Neural cell (in vitro differentiated cells): ENCODE data around the gene MYO18B. TPM values are rescaled to one million over a fixed set of nuclear protein-coding genes. Genes with fewer than 3 reads are reported as not detected.
A peak's percentile ranks its signal among the peaks of the same experiment; 100 is the strongest.

Source experiments
- H2AFZ ChIP-seq: fragments of 200-600, 300-800 bp; sonication (generic), shearing (Covaris generic); 2 replicates; pipeline ENCODE4 v1.6.0; 2014; ENCODE audit warnings: low read depth, mild to moderate bottlenecking, antibody characterized with exemption, low read length, moderate library complexity
- H3F3A ChIP-seq: fragments of 200-600 bp; shearing (Covaris generic); 2 replicates; pipeline ENCODE4 v1.6.1; 2016; ENCODE audit warnings: mild to moderate bottlenecking, moderate library complexity, mixed read lengths, antibody characterized with exemption, low read length; ENCODE audit not compliant: insufficient read depth, poor library complexity, severe bottlenecking
- H3K27ac ChIP-seq: fragments of 200-600, 300-800 bp; sonication (generic), shearing (Covaris generic); 2 replicates; pipeline ENCODE4 v1.5.1; 2014; ENCODE audit warnings: mild to moderate bottlenecking, low read length, moderate library complexity
- H3K27me3 ChIP-seq: fragments of 300-800, 200-600 bp; sonication (generic), shearing (Covaris generic); 2 replicates; pipeline ENCODE4 v1.6.0; 2014; ENCODE audit warnings: mild to moderate bottlenecking, low read depth, low read length, moderate library complexity; ENCODE audit not compliant: insufficient read depth
- H3K36me3 ChIP-seq: fragments of 300-800, 200-600 bp; sonication (generic), shearing (Covaris generic); 2 replicates; pipeline ENCODE4 v1.5.1; 2014; ENCODE audit warnings: mild to moderate bottlenecking, antibody characterized with exemption, low read length, moderate library complexity; ENCODE audit not compliant: insufficient read depth
- H3K4me2 ChIP-seq: fragments of 300-800, 200-600 bp; sonication (generic), shearing (Covaris generic); 2 replicates; pipeline ENCODE4 v1.6.0; 2014; ENCODE audit warnings: mild to moderate bottlenecking, low read length
- H3K4me3 ChIP-seq: fragments of 300-800, 200-600 bp; sonication (generic), shearing (Covaris generic); 2 replicates; pipeline ENCODE4 v1.5.1; 2014; ENCODE audit warnings: mild to moderate bottlenecking, low read length, moderate library complexity
- H3K79me2 ChIP-seq: fragments of 200-600 bp; shearing (Covaris generic); replicated peaks from 2 replicates; pipeline ENCODE4 v1.6.0; 2014; ENCODE audit warnings: mild to moderate bottlenecking, low read length, moderate library complexity; ENCODE audit not compliant: insufficient read depth
- H3K9ac ChIP-seq: fragments of 300-800, 200-600 bp; sonication (generic), shearing (Covaris generic); 2 replicates; pipeline ENCODE4 v1.6.1; 2016; ENCODE audit warnings: mild to moderate bottlenecking, low read length, mixed read lengths
- H3K9me2 ChIP-seq: fragments of 200-600 bp; shearing (Covaris generic); 2 replicates; pipeline ENCODE4 v1.6.1; 2016; ENCODE audit warnings: mild to moderate bottlenecking, low read length, mixed read lengths; ENCODE audit not compliant: insufficient read depth
- H3K9me3 ChIP-seq: fragments of 200-600, 300-800 bp; sonication (generic), shearing (Covaris generic); 2 replicates; pipeline ENCODE4 v1.6.1; 2016; ENCODE audit warnings: mild to moderate bottlenecking, mixed run types, low read length, moderate library complexity, mixed read lengths
- H4K20me1 ChIP-seq: fragments of 200-600 bp; shearing (Covaris generic); 2 replicates; pipeline ENCODE4 v1.6.1; 2016; ENCODE audit warnings: mild to moderate bottlenecking, mixed run types; ENCODE audit not compliant: insufficient read depth
- EP300 ChIP-seq: fragments of 450-650 bp; conservative IDR thresholded peaks from 2 replicates; pipeline ENCODE4 v1.6.1; 2014; ENCODE audit warnings: antibody characterized with exemption, mild to moderate bottlenecking, moderate library complexity; ENCODE audit not compliant: poor library complexity, severe bottlenecking
- EZH2 ChIP-seq: fragments of 200-600, 300-800 bp; shearing (Covaris generic), sonication (generic); IDR thresholded peaks from 2 replicates; pipeline ENCODE4 v1.6.1; 2014; ENCODE audit warnings: antibody characterized with exemption, low read length, borderline replicate concordance, mild to moderate bottlenecking; ENCODE audit not compliant: insufficient read depth, poor library complexity, severe bottlenecking
- MXI1 ChIP-seq: fragments of 450-650 bp; conservative IDR thresholded peaks from 2 replicates; pipeline ENCODE4 v1.6.1; 2014; ENCODE audit warnings: antibody characterized with exemption, mild to moderate bottlenecking; ENCODE audit not compliant: poor library complexity, severe bottlenecking
- POLR2AphosphoS5 ChIP-seq: IDR thresholded peaks from 2 replicates; pipeline ENCODE4 v1.6.1; 2012
- RAD21 ChIP-seq: fragments of 450-650 bp; conservative IDR thresholded peaks from 2 replicates; pipeline ENCODE4 v1.6.1; 2014; ENCODE audit warnings: antibody characterized with exemption, mild to moderate bottlenecking, moderate library complexity
- SMC3 ChIP-seq: fragments of 450-650 bp; conservative IDR thresholded peaks from 2 replicates; pipeline ENCODE4 v1.6.1; 2014; ENCODE audit warnings: antibody characterized with exemption, mild to moderate bottlenecking, moderate library complexity; ENCODE audit not compliant: poor library complexity
- TAF1 ChIP-seq: IDR thresholded peaks from 2 replicates; pipeline ENCODE4 v1.6.1; 2012; ENCODE audit warnings: low read depth
- polyA plus RNA-seq: library from polyadenylated mRNA; depleted of rRNA; stranded (reverse); fragments of >200 nt; gene quantifications from 2 replicates; pipeline ENCODE4 v1.2.3, GENCODE V29; 2014
- TF ChIP-seq, protein P1 (sequence below): IDR thresholded peaks from 2 replicates; pipeline ENCODE4 v1.6.1; 2012; ENCODE audit warnings: borderline replicate concordance
- TF ChIP-seq, protein P2 (sequence below): fragments of 450-650 bp; IDR thresholded peaks from 2 replicates; pipeline ENCODE4 v1.5.1; 2014; ENCODE audit warnings: antibody characterized with exemption, mild to moderate bottlenecking, moderate library complexity; ENCODE audit not compliant: poor library complexity, severe bottlenecking

MYO18B gene
- polyA plus RNA-seq, 1 donor from 2014 or later = 0.71 TPM

DNA sequence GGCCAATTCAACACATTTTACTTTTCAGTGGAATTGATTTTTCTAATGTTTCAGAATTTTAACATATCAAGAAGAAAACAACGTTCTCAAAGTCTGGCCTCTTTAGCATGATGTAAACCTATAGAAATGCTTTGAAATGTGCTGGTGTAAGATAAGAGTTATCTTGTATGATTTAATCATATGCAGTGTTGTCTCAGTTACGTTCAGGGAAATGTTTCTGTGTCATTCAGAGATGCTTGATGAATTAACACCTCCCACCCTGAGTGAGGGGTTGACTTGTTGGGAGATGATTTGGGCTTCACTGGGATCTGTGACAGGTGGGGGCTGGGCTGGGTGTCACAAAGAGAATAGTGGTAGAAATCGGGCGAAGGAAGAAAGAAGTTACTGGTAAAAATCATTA lies 15.7 kb upstream of the MYO18B start:
- Histone ChIP-seq H2AFZ (no peak overlapping the region), H3K4me2 (no peak overlapping the region), H3K27ac (no peak overlapping the region), H3K36me3 (no peaks in the 10 kb centered on the region), H3K79me2 (no peaks in the 10 kb centered on the region), H3K27me3 (no peaks in the 10 kb centered on the region), H3K9ac (no peak overlapping the region), H3K9me3 (no peaks in the 10 kb centered on the region), H4K20me1 (no peaks in the 10 kb centered on the region), H3K9me2 (no peaks in the 10 kb centered on the region), H3F3A (no peaks in the 10 kb centered on the region), H3K4me3 (no peak overlapping the region)
- no peak for TF ChIP-seq RAD21
- TF ChIP-seq MXI1 = no peak
- TF ChIP-seq TAF1 = no peak
- TF ChIP-seq, protein P1, sequence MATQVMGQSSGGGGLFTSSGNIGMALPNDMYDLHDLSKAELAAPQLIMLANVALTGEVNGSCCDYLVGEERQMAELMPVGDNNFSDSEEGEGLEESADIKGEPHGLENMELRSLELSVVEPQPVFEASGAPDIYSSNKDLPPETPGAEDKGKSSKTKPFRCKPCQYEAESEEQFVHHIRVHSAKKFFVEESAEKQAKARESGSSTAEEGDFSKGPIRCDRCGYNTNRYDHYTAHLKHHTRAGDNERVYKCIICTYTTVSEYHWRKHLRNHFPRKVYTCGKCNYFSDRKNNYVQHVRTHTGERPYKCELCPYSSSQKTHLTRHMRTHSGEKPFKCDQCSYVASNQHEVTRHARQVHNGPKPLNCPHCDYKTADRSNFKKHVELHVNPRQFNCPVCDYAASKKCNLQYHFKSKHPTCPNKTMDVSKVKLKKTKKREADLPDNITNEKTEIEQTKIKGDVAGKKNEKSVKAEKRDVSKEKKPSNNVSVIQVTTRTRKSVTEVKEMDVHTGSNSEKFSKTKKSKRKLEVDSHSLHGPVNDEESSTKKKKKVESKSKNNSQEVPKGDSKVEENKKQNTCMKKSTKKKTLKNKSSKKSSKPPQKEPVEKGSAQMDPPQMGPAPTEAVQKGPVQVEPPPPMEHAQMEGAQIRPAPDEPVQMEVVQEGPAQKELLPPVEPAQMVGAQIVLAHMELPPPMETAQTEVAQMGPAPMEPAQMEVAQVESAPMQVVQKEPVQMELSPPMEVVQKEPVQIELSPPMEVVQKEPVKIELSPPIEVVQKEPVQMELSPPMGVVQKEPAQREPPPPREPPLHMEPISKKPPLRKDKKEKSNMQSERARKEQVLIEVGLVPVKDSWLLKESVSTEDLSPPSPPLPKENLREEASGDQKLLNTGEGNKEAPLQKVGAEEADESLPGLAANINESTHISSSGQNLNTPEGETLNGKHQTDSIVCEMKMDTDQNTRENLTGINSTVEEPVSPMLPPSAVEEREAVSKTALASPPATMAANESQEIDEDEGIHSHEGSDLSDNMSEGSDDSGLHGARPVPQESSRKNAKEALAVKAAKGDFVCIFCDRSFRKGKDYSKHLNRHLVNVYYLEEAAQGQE = no peak
- TF ChIP-seq SMC3 = no peak
- no peak for TF ChIP-seq EZH2
- TF ChIP-seq EP300 = no peak
- TF ChIP-seq, protein P2, sequence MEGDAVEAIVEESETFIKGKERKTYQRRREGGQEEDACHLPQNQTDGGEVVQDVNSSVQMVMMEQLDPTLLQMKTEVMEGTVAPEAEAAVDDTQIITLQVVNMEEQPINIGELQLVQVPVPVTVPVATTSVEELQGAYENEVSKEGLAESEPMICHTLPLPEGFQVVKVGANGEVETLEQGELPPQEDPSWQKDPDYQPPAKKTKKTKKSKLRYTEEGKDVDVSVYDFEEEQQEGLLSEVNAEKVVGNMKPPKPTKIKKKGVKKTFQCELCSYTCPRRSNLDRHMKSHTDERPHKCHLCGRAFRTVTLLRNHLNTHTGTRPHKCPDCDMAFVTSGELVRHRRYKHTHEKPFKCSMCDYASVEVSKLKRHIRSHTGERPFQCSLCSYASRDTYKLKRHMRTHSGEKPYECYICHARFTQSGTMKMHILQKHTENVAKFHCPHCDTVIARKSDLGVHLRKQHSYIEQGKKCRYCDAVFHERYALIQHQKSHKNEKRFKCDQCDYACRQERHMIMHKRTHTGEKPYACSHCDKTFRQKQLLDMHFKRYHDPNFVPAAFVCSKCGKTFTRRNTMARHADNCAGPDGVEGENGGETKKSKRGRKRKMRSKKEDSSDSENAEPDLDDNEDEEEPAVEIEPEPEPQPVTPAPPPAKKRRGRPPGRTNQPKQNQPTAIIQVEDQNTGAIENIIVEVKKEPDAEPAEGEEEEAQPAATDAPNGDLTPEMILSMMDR = no peak
- TF ChIP-seq POLR2AphosphoS5 = no peak

DNA sequence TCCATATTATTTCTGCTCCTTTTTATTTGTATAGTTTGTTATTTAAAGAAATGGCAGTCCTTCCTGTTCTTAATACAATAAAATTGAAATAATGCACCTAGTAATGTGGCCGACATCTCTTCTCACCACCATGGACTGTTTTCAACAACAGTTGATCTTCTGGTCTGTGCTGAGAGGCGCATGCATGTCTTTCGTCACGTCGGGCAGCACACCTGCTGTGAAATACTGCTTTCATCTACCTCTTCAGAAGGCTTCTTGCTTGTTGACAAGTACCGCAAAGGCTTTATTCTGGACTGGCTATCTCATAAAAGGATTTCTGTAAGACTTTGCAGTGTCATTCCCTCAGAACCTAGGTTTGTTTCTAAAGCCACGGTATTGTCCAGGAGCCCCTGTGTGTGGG lies 13.9 kb upstream of the MYO18B start:
- H3K4me2 ChIP-seq = no peak overlapping the region
- H3K9ac ChIP-seq = no peak overlapping the region
- TF ChIP-seq POLR2AphosphoS5 (peak; percentile 45), MXI1 (no peak), EP300 (no peak)
- no peaks in the 10 kb centered on the region for H3F3A ChIP-seq
- H3K27ac ChIP-seq = peak overlapping the region; percentile 39
- H2AFZ ChIP-seq = no peak overlapping the region
- no peaks in the 10 kb centered on the region for H3K27me3 ChIP-seq
- H3K9me3 ChIP-seq = no peaks in the 10 kb centered on the region
- no peak overlapping the region for H3K4me3 ChIP-seq
- H4K20me1 ChIP-seq = no peaks in the 10 kb centered on the region
- no peaks in the 10 kb centered on the region for H3K79me2 ChIP-seq
- H3K9me2 ChIP-seq = no peaks in the 10 kb centered on the region
- H3K36me3 ChIP-seq = no peaks in the 10 kb centered on the region
